KMS-11 (cell line): Measurements from ENCODE around the gene SLC35A4.

Experiments used
- H2AFZ ChIP-seq: fragments of 200-600 bp; sonication (generic); 2 replicates; pipeline ENCODE4 v1.6.1; 2016; ENCODE audit warnings: antibody characterized with exemption, mixed run types, low read depth
- H3K27ac ChIP-seq: fragments of 200-600 bp; sonication (generic); 2 replicates; pipeline ENCODE4 v1.6.1; 2016; ENCODE audit warnings: mild to moderate bottlenecking, mixed run types
- H3K27me3 ChIP-seq: fragments of 200-600 bp; sonication (generic); 2 replicates; pipeline ENCODE4 v1.6.1; 2017; ENCODE audit warnings: mild to moderate bottlenecking, low read depth, mixed run types, moderate library complexity; ENCODE audit not compliant: insufficient read depth
- H3K36me3 ChIP-seq: fragments of 200-600 bp; sonication (generic); 2 replicates; pipeline ENCODE4 v1.6.1; 2017; ENCODE audit warnings: mild to moderate bottlenecking, mixed run types; ENCODE audit not compliant: insufficient read depth
- H3K4me1 ChIP-seq: fragments of 200-600 bp; sonication (generic); 2 replicates; pipeline ENCODE4 v1.6.1; 2016; ENCODE audit warnings: mild to moderate bottlenecking, low read depth, mixed run types; ENCODE audit not compliant: poor library complexity, severe bottlenecking
- H3K4me2 ChIP-seq: fragments of 200-600 bp; sonication (generic); 2 replicates; pipeline ENCODE4 v1.7.0; 2016; ENCODE audit warnings: mild to moderate bottlenecking, mixed run types
- H3K4me3 ChIP-seq: fragments of 200-600 bp; sonication (generic); IDR thresholded peaks from 2 replicates; pipeline ENCODE4 v1.6.1; 2017; ENCODE audit warnings: low read depth, low read length, mixed read lengths; ENCODE audit not compliant: insufficient read depth
- H3K79me2 ChIP-seq: fragments of 200-600 bp; sonication (generic); 2 replicates; pipeline ENCODE4 v1.6.1; 2016; ENCODE audit warnings: low read depth, mixed run types; ENCODE audit not compliant: insufficient read depth
- H3K9ac ChIP-seq: fragments of 200-600 bp; sonication (generic); 2 replicates; pipeline ENCODE4 v1.6.1; 2016; ENCODE audit warnings: mild to moderate bottlenecking, mixed run types
- H4K20me1 ChIP-seq: fragments of 200-600 bp; sonication (generic); 2 replicates; pipeline ENCODE4 v1.6.1; 2016; ENCODE audit warnings: mild to moderate bottlenecking, mixed run types; ENCODE audit not compliant: insufficient read depth
- CTCF ChIP-seq: fragments of 200-600 bp; sonication (generic); conservative IDR thresholded peaks from 2 replicates; pipeline ENCODE4 v1.6.1; 2017; ENCODE audit warnings: low read depth, mild to moderate bottlenecking, antibody characterized with exemption, low read length, moderate library complexity, mixed read lengths

The SLC35A4 gene

DNA sequence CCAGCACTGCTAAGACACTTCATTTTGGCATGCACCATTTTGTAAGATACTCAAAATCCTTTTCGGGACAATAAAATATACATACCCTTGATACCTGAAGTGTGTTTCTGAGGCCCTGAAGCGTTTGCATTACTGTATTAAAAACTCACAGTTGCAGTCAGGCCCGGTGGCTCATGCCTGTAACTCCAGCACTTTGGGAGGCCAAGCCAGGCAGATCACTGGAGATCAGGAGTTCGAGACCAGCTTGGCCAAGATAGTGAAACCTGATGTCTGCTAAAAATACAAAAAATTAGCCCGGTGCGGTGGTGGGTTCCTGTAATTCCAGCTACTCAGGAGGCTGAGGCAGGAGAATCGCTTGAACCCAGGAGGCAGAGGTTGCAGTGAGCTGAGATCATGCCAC is 19.6 kb upstream of the SLC35A4 start:
- Histone ChIP-seq H3K4me1 (no peaks in the 10 kb centered on the region), H3K79me2 (no peaks in the 10 kb centered on the region), H3K27me3 (no peaks in the 10 kb centered on the region), H3K9ac (no peak overlapping the region), H2AFZ (no peak overlapping the region), H3K4me3 (no peak overlapping the region), H4K20me1 (no peaks in the 10 kb centered on the region), H3K36me3 (no peaks in the 10 kb centered on the region; the same call in 1 of the 2 replicates), H3K27ac (no peak overlapping the region), H3K4me2 (no peak overlapping the region)
- no peak for TF ChIP-seq CTCF

GRCh38 chr5:140545606-140546005 is 19.0 kb upstream of the SLC35A4 start:
- no peaks in the 10 kb centered on the region for H3K79me2 ChIP-seq
- H3K9ac ChIP-seq: no peak overlapping the region
- no peaks in the 10 kb centered on the region for H3K27me3 ChIP-seq
- no peak overlapping the region for H2AFZ ChIP-seq
- no peaks in the 10 kb centered on the region for H3K4me1 ChIP-seq
- H3K4me3 ChIP-seq: no peak overlapping the region
- no peak overlapping the region for H3K4me2 ChIP-seq
- H3K27ac ChIP-seq: no peak overlapping the region
- no peaks in the 10 kb centered on the region for H3K36me3 ChIP-seq
- TF ChIP-seq CTCF: no peak
- no peaks in the 10 kb centered on the region for H4K20me1 ChIP-seq

DNA sequence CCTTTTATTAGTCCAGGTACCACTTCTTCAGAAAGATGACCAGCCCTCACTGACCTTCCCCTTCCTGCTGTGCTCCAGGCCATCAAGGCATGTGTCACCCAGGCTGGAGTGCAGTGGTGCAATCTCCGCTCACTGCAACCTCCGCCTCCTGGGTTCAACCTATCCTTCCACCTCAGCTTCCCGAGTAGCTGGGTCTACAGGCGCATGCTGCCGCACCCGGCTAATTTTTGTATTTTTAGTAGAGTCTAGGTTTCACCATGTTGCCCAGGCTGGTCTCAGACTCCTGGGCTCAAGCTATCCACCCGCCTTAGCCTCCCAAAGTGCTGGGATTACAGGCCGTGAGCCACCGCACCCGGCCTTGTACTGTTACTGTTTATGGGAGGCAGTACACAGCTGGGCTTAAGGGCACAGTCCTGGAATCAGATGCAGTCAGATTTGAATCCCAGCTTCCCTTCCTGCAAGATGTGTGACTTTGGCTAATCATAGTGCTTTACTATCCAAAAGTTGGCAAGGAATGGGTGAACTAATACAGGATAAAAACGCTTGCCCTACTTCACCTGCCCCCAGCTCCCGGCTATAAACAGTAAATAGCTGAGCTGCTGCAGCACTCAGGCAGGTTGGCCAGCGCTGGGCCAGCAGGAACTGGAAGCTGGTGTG is 17.6 kb upstream of the SLC35A4 start:
- H3K36me3 ChIP-seq: no peaks in the 10 kb centered on the region
- H3K4me2 ChIP-seq: no peak overlapping the region
- H4K20me1 ChIP-seq: no peaks in the 10 kb centered on the region
- H2AFZ ChIP-seq: no peak overlapping the region
- H3K4me1 ChIP-seq: no peaks in the 10 kb centered on the region
- H3K79me2 ChIP-seq: 0 out of 2 replicates have a peak, but pooled peaks cover 3% of the 10 kb centered on the region
- H3K9ac ChIP-seq: no peak overlapping the region
- H3K27me3 ChIP-seq: no peaks in the 10 kb centered on the region
- no peak overlapping the region for H3K27ac ChIP-seq
- H3K4me3 ChIP-seq: no peak overlapping the region
- TF ChIP-seq CTCF: no peak

- no peak within 1 kb of the TSS for H3K27ac ChIP-seq
- H3K36me3 ChIP-seq: no peaks in the 10 kb centered on the region
- TF ChIP-seq CTCF: no peak
- no peaks in the 10 kb centered on the region for H3K4me1 ChIP-seq
- H3K4me3 ChIP-seq: no peak within 1 kb of the TSS
- no peak within 1 kb of the TSS for H3K4me2 ChIP-seq
- H3K79me2 ChIP-seq: peaks cover 8% of the 10 kb centered on the region; the same call in 1 of the 2 replicates
- H3K9ac ChIP-seq: no peak within 1 kb of the TSS
- no peaks in the 10 kb centered on the region for H3K27me3 ChIP-seq
- no peaks in the 10 kb centered on the region for H4K20me1 ChIP-seq
- no peak within 1 kb of the TSS for H2AFZ ChIP-seq
These were observed 16.9 kb upstream of the SLC35A4 start, which contains the start of gene EIF4EBP3 for GRCh38 chr5:140547508-140548299. Gene EIF4EBP3 (plus strand): TSS chr5:140547662. CDS start chr5:140547738, 76 bp downstream.
